OCI-LY3 (cell line): ENCODE measurements around the gene PLPPR3.

Experiments used
- H2AFZ ChIP-seq: fragments of 200-600, 300-600 bp; shearing (Covaris generic); 2 replicates; pipeline ENCODE4 v1.6.0; 2014; ENCODE audit warnings: antibody characterized with exemption, low read depth, low read length
- H3K27ac ChIP-seq: fragments of 200-600, 300-600 bp; sonication (generic); 2 replicates; pipeline ENCODE4 v1.5.1; 2014; ENCODE audit warnings: mild to moderate bottlenecking, low read length, moderate library complexity, mixed read lengths
- H3K27me3 ChIP-seq: fragments of 200-600, 300-600 bp; sonication (generic); 2 replicates; pipeline ENCODE4 v1.6.1; 2014; ENCODE audit warnings: low read depth, low read length, mixed read lengths
- H3K36me3 ChIP-seq: fragments of 200-600, 300-600 bp; sonication (generic); replicated peaks from 2 replicates; pipeline ENCODE3; 2014; ENCODE audit warnings: low read depth, low read length, mixed read lengths
- H3K4me1 ChIP-seq: fragments of 300-600, 200-600 bp; sonication (generic); 2 replicates; pipeline ENCODE4 v1.6.1; 2014; ENCODE audit warnings: low read length, mixed read lengths
- H3K4me2 ChIP-seq: fragments of 200-600, 300-600 bp; sonication (generic); 2 replicates; pipeline ENCODE4 v1.6.1; 2014; ENCODE audit warnings: low read length, mixed read lengths
- H3K4me3 ChIP-seq: fragments of 300-600, 200-600 bp; sonication (generic); 2 replicates; pipeline ENCODE4 v1.5.1; 2014; ENCODE audit warnings: antibody characterized with exemption, mild to moderate bottlenecking, low read length, moderate library complexity
- H3K79me2 ChIP-seq: fragments of 300-600, 200-600 bp; shearing (Covaris generic); 2 replicates; pipeline ENCODE4 v1.6.1; 2014; ENCODE audit warnings: mild to moderate bottlenecking, low read length, mixed read lengths
- H3K9ac ChIP-seq: fragments of 300-600, 200-600 bp; shearing (Covaris generic); 2 replicates; pipeline ENCODE4 v1.6.0; 2014; ENCODE audit warnings: mild to moderate bottlenecking, low read length, moderate library complexity
- H3K9me3 ChIP-seq: fragments of 200-600, 300-600 bp; shearing (Covaris generic); 2 replicates; pipeline ENCODE4 v1.6.1; 2014; ENCODE audit warnings: low read length, mixed read lengths; ENCODE audit not compliant: insufficient read depth
- H4K20me1 ChIP-seq: fragments of 200-600, 300-600 bp; sonication (generic); 2 replicates; pipeline ENCODE4 v1.6.1; 2016; ENCODE audit warnings: low read length, mixed read lengths; ENCODE audit not compliant: insufficient read depth
- EZH2phosphoT487 ChIP-seq: fragments of 200-600 bp; shearing (Covaris generic); IDR thresholded peaks from 2 replicates; pipeline ENCODE4 v1.6.1; 2018; ENCODE audit warnings: antibody characterized with exemption, mixed run types, low read depth
- TF ChIP-seq, protein P1 (sequence below): fragments of 200-600, 300-600 bp; sonication (generic); IDR thresholded peaks from 2 replicates; pipeline ENCODE4 v1.5.1; 2014; ENCODE audit warnings: antibody characterized with exemption, low read length, low read depth

PLPPR3 gene

DNA sequence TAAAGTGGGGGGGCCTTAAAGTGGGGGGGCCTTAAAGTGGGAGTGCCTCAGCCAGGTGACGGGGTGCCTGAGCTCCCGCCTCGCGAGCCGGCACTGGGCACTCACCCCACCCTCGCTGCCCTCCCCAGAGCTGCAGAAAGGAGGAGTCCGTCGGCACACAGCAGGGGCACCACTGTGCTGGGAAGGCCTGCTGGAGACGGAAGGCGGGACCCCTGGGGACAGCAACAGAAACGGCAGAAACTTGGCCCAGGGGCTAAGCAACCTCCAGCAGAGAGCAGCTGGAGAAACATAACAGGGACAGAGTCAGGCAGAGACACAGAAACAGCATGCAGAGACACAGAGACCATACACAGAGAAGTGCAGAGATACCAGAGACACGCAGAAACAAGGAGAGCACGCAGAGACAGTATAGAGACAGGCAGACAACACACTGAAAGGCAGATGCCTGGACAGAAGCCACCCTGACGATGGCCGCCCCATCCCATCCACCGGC lies 45.6 kb upstream of the PLPPR3 start:
- Histone ChIP-seq H3K79me2 (no peaks in the 10 kb centered on the region), H3K4me3 (no peak overlapping the region), H3K27me3 (no peaks in the 10 kb centered on the region), H3K9me3 (no peaks in the 10 kb centered on the region), H3K36me3 (peaks cover 28% of the 10 kb centered on the region), H4K20me1 (peaks cover 5% of the 10 kb centered on the region; the same call in 1 of the 2 replicates), H3K4me2 (no peak overlapping the region), H3K27ac (no peak overlapping the region), H3K4me1 (peaks cover 25% of the 10 kb centered on the region), H3K9ac (no peak overlapping the region), H2AFZ (no peak overlapping the region)
- TF ChIP-seq EZH2phosphoT487, result no peak
- TF ChIP-seq, protein P1, sequence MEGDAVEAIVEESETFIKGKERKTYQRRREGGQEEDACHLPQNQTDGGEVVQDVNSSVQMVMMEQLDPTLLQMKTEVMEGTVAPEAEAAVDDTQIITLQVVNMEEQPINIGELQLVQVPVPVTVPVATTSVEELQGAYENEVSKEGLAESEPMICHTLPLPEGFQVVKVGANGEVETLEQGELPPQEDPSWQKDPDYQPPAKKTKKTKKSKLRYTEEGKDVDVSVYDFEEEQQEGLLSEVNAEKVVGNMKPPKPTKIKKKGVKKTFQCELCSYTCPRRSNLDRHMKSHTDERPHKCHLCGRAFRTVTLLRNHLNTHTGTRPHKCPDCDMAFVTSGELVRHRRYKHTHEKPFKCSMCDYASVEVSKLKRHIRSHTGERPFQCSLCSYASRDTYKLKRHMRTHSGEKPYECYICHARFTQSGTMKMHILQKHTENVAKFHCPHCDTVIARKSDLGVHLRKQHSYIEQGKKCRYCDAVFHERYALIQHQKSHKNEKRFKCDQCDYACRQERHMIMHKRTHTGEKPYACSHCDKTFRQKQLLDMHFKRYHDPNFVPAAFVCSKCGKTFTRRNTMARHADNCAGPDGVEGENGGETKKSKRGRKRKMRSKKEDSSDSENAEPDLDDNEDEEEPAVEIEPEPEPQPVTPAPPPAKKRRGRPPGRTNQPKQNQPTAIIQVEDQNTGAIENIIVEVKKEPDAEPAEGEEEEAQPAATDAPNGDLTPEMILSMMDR, result no peak

DNA sequence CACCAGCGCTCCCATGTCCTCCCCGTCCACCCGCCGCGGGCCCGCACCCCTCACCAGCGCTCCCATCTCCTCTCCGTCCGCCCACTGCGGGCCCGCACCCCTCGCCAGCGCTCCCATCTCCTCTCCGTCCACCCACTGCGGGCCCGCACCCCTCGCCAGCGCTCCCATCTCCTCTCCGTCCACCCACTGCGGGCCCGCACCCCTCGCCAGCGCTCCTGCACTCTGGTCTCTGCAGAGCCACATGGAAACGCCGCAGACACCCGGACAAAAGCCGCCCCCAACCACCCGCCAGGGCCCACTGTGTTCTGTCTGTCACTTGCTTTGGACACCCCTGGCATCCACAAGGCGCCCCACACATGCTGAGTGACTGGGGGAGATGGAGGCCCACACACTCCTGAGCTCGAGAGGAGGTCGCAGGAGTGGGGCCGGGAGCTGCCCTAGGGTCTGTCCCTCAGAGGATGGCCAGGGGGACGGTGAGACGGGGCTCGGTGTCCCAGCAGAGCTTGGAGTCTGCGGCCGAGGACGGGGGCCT lies 45.1 kb upstream of the PLPPR3 start:
- Histone ChIP-seq H3K4me1 (peaks cover 20% of the 10 kb centered on the region), H3K27me3 (no peaks in the 10 kb centered on the region), H3K4me2 (no peak overlapping the region), H4K20me1 (no peaks in the 10 kb centered on the region), H3K9me3 (no peaks in the 10 kb centered on the region), H3K36me3 (peaks cover 28% of the 10 kb centered on the region), H3K79me2 (no peaks in the 10 kb centered on the region), H3K9ac (no peak overlapping the region), H2AFZ (no peak overlapping the region), H3K27ac (no peak overlapping the region), H3K4me3 (no peak overlapping the region)
- TF ChIP-seq EZH2phosphoT487, result no peak
- TF ChIP-seq, protein P1, result no peak

DNA sequence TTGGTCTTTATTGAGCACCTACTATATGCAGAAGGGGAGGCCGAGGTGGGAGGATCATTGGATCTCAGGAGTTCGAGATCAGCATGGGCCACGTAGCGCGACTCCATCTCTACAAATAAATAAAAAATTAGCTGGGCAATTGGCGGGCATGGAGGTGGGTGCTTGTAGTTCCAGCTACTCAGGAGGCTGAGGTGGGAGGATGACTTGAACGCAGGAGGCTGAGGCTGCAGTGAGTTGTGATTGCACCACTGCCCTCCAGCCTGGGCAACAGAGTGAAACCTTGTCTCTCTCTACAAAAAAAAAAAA lies 41.5 kb upstream of the PLPPR3 start:
- Histone ChIP-seq H3K4me3 (no peak overlapping the region), H3K27me3 (no peaks in the 10 kb centered on the region), H3K4me2 (peak overlapping the region; percentile 55), H3K27ac (peak overlapping the region; percentile 54), H3K79me2 (no peaks in the 10 kb centered on the region), H3K9me3 (no peaks in the 10 kb centered on the region), H3K4me1 (peaks cover 20% of the 10 kb centered on the region), H4K20me1 (no peaks in the 10 kb centered on the region), H3K9ac (no peak overlapping the region), H2AFZ (no peak overlapping the region), H3K36me3 (peaks cover 8% of the 10 kb centered on the region)
- no peak for TF ChIP-seq EZH2phosphoT487
- TF ChIP-seq, protein P1, result no peak

DNA sequence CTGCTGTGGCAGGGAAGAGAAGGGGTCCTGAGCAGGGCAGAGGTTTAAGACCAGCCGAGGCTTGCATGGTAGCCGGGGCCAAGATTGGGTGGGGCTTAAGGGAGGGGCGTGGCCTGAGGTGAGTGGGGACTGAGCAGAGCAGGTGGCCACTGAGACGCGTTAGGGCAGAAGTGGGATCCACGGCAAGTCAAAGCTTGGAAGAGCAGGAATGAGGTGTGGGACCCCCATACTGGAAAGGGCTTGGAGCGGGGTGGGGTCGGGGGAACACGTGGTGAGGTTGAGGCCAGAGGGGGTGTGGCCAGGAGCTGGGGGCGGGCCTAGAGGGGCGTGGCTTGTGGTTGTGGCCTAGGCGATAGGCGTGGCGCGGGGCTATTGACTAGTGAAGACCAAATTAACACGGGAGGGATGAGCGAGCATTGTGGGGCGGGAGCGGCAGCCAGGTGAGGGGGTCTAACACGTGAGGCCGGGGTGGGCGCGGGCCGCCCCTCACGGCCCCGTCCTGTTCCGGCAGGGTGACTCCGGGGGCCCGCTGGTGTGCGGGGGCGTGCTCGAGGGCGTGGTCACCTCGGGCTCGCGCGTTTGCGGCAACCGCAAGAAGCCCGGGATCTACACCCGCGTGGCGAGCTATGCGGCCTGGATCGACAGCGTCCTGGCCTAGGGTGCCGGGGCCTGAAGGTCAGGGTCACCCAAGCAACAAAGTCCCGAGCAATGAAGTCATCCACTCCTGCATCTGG lies 41.0 kb upstream of the PLPPR3 start:
- no peak overlapping the region for H2AFZ ChIP-seq
- H3K27ac ChIP-seq, result no peak overlapping the region
- no peaks in the 10 kb centered on the region for H3K27me3 ChIP-seq
- TF ChIP-seq, protein P1, result no peak
- no peak for TF ChIP-seq EZH2phosphoT487
- H3K9me3 ChIP-seq, result no peaks in the 10 kb centered on the region
- peaks cover 20% of the 10 kb centered on the region for H3K4me1 ChIP-seq
- H4K20me1 ChIP-seq, result no peaks in the 10 kb centered on the region
- no peak overlapping the region for H3K9ac ChIP-seq
- H3K36me3 ChIP-seq, result peaks cover 4% of the 10 kb centered on the region
- H3K4me3 ChIP-seq, result no peak overlapping the region
- H3K79me2 ChIP-seq, result no peaks in the 10 kb centered on the region
- H3K4me2 ChIP-seq, result no peak overlapping the region
